DMS79 treated with DMSO at 0.1 percent for 48 hours (cell line): Measurements from ENCODE around the gene FBXO10.
A peak's percentile ranks its signal among the peaks of the same experiment; 100 is the strongest.
"Not testable (repeated sequence)": the region's sequence is repeated elsewhere in the genome, so short reads cannot be mapped to it uniquely, and the experiment has no call there.

Source experiments
- DNase-seq: peaks from one replicate; lab custom pipeline; 2025; lab: John Stamatoyannopoulos, UW

The FBXO10 gene

GRCh38 chr9:37550781-37551180 lies 25.4 kb downstream of the FBXO10 start:
- DNase-seq: no peak

- no peak for DNase-seq
Measured at GRCh38 chr9:37549527-37549926, 26.7 kb downstream of the FBXO10 start.

- DNase-seq: no peak
Measured at GRCh38 chr9:37547328-37547878, 28.8 kb downstream of the FBXO10 start.

- DNase-seq: no peak
Measured at GRCh38 chr9:37543468-37543867, 32.7 kb downstream of the FBXO10 start.

- DNase-seq: no peak
Measured at GRCh38 chr9:37542895-37543294, 33.3 kb downstream of the FBXO10 start.

GRCh38 chr9:37542488-37542887 lies 33.7 kb downstream of the FBXO10 start:
- no peak for DNase-seq

- no peak for DNase-seq
Measured at GRCh38 chr9:37541465-37541864, 34.7 kb downstream of the FBXO10 start.

GRCh38 chr9:37540634-37541033 lies 35.5 kb downstream of the FBXO10 start:
- DNase-seq: peak; percentile 21

- no peak for DNase-seq
Measured at GRCh38 chr9:37539634-37540033, 36.5 kb downstream of the FBXO10 start.

- DNase-seq: no peak
Measured at GRCh38 chr9:37538099-37538498, 38.1 kb downstream of the FBXO10 start.

GRCh38 chr9:37534901-37535300 lies 41.3 kb downstream of the FBXO10 start:
- no peak for DNase-seq

- DNase-seq: no peak
Measured at GRCh38 chr9:37534412-37534811, 41.8 kb downstream of the FBXO10 start.

GRCh38 chr9:37531699-37532098 lies 44.5 kb downstream of the FBXO10 start:
- DNase-seq: no peak

- DNase-seq: no peak
Measured at GRCh38 chr9:37528652-37529471, 47.3 kb downstream of the FBXO10 start.

- no peak for DNase-seq
Measured at GRCh38 chr9:37523916-37524315, 52.3 kb downstream of the FBXO10 start.

- no peak for DNase-seq
Measured at GRCh38 chr9:37522971-37523370, 53.2 kb downstream of the FBXO10 start.

GRCh38 chr9:37521111-37521510 lies 55.1 kb downstream of the FBXO10 start:
- no peak for DNase-seq

- no peak for DNase-seq
Measured at GRCh38 chr9:37520641-37521040, 55.5 kb downstream of the FBXO10 start.

- DNase-seq: no peak
Measured at GRCh38 chr9:37517923-37518322, 58.3 kb downstream of the FBXO10 start.

GRCh38 chr9:37515620-37516258 lies 60.4 kb downstream of the FBXO10 start:
- DNase-seq: no peak

GRCh38 chr9:37514999-37515398 lies 61.2 kb downstream of the FBXO10 start:
- DNase-seq: no peak

- DNase-seq: not testable (repeated sequence)
Measured at GRCh38 chr9:37514415-37514814, 61.8 kb downstream of the FBXO10 start.

GRCh38 chr9:37512437-37512836 lies 63.7 kb downstream of the FBXO10 start:
- no peak for DNase-seq
